ENCODE results near the gene RNF144B.

Gene RNF144B

DNA sequence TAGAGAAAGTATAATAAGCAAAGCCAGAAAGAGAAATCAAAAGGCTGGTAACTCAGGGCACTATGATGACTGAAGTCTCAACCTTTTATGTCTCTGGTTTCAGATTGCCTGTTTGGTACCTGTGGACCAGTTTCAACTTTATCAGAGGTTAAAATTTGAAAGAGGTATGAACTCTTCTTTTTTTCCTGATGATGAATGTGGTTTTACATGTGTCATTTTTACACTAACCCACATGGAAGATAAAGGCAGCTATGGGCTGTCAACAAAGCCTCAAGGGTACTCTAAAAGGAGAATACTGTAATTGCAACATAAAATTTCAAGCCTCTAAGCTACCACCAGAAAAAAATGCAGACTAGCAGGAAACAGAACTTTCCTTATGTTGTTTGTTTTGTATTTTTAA is 52.4 kb downstream of the RNF144B start:
- H2BK5ac ChIP-seq (ENCODE audit: low read depth, low read length, poor library complexity, severe bottlenecking) = no peak overlapping the region
- no peak overlapping the region for H3K23ac ChIP-seq (ENCODE audit: low read length in 2 of 2)
- H3K79me1 ChIP-seq (replicated peaks; ENCODE audit: low read length, poor library complexity, severe bottlenecking) = peaks cover 3% of the 10 kb centered on the region
- no peak overlapping the region for H2BK15ac ChIP-seq (ENCODE audit: low read depth, poor library complexity, severe bottlenecking)
- no peak overlapping the region for H3K27ac ChIP-seq (ENCODE audit: low read length, poor library complexity, severe bottlenecking)
- H2BK120ac ChIP-seq (ENCODE audit: low read depth, low read length) = no peak overlapping the region
- no peak overlapping the region for H4K91ac ChIP-seq (ENCODE audit: low read length)
- no peak overlapping the region for H3K18ac ChIP-seq (ENCODE audit: low read depth in 1 of 2, low read length in 2 of 2)
- no peak overlapping the region for H3K14ac ChIP-seq (ENCODE audit: low read length in 2 of 2)
- H3K27me3 ChIP-seq (ENCODE audit: control insufficient read depth in 1 of 2, insufficient read depth in 1 of 2, low read length in 2 of 2) = no peaks in the 10 kb centered on the region
- no peaks in the 10 kb centered on the region for H3K4me1 ChIP-seq (ENCODE audit: control insufficient read depth, insufficient read depth, low read depth, low read length)
- H2AFZ ChIP-seq (ENCODE audit: low read depth, low read length) = no peak overlapping the region
- H3K4me3 ChIP-seq (ENCODE audit: insufficient read depth in 1 of 2, low read depth in 1 of 2, low read length in 2 of 2) = no peak overlapping the region
- no peaks in the 10 kb centered on the region for H3K9me3 ChIP-seq (ENCODE audit: control insufficient read depth, low read length)
- no peak overlapping the region for H3K4ac ChIP-seq (ENCODE audit: low read depth in 1 of 2, low read length in 2 of 2)
- H3K9ac ChIP-seq (ENCODE audit: low read length) = no peak overlapping the region
- no peak overlapping the region for H2BK12ac ChIP-seq (ENCODE audit: low read length in 2 of 2)
- H4K8ac ChIP-seq (ENCODE audit: low read length) = no peak overlapping the region
- no peak for DNase-seq
- H3K36me3 ChIP-seq (ENCODE audit: control insufficient read depth in 1 of 2, insufficient read depth in 2 of 2, low read depth in 1 of 2, low read length in 2 of 2) = no peaks in the 10 kb centered on the region
- no peak overlapping the region for H2AK5ac ChIP-seq (ENCODE audit: low read length, severe bottlenecking)
- no peak overlapping the region for H3K4me2 ChIP-seq (ENCODE audit: low read length, poor library complexity, severe bottlenecking)

GRCh38 chr6:18441251-18441979 is 54.3 kb downstream of the RNF144B start:
- Histone ChIP-seq H3K18ac (ENCODE audit: low read depth in 1 of 2, low read length in 2 of 2) (no peak overlapping the region), H3K14ac (ENCODE audit: low read length in 2 of 2) (no peak overlapping the region), H3K9ac (ENCODE audit: low read length) (no peak overlapping the region), H4K91ac (ENCODE audit: low read length) (no peak overlapping the region), H3K9me3 (ENCODE audit: control insufficient read depth, low read length) (no peaks in the 10 kb centered on the region), H2AK5ac (ENCODE audit: low read length, severe bottlenecking) (no peak overlapping the region), H4K8ac (ENCODE audit: low read length) (no peak overlapping the region), H3K27me3 (ENCODE audit: control insufficient read depth in 1 of 2, insufficient read depth in 1 of 2, low read length in 2 of 2) (no peaks in the 10 kb centered on the region), H2BK12ac (ENCODE audit: low read length in 2 of 2) (no peak overlapping the region), H2AFZ (ENCODE audit: low read depth, low read length) (no peak overlapping the region), H2BK120ac (ENCODE audit: low read depth, low read length) (no peak overlapping the region), H2BK5ac (ENCODE audit: low read depth, low read length, poor library complexity, severe bottlenecking) (no peak overlapping the region), H3K36me3 (ENCODE audit: control insufficient read depth in 1 of 2, insufficient read depth in 2 of 2, low read depth in 1 of 2, low read length in 2 of 2) (no peaks in the 10 kb centered on the region), H3K27ac (ENCODE audit: low read length, poor library complexity, severe bottlenecking) (no peak overlapping the region), H3K4me1 (ENCODE audit: control insufficient read depth, insufficient read depth, low read depth, low read length) (no peaks in the 10 kb centered on the region), H3K4ac (ENCODE audit: low read depth in 1 of 2, low read length in 2 of 2) (no peak overlapping the region), H3K4me3 (ENCODE audit: insufficient read depth in 1 of 2, low read depth in 1 of 2, low read length in 2 of 2) (no peak overlapping the region), H3K79me1 (replicated peaks; ENCODE audit: low read length, poor library complexity, severe bottlenecking) (peaks cover 3% of the 10 kb centered on the region), H2BK15ac (ENCODE audit: low read depth, poor library complexity, severe bottlenecking) (no peak overlapping the region), H3K23ac (ENCODE audit: low read length in 2 of 2) (no peak overlapping the region), H3K4me2 (ENCODE audit: low read length, poor library complexity, severe bottlenecking) (no peak overlapping the region)
- WGBS = 44% methylated on average over 2 of the region's 3 CpGs
- no peak for DNase-seq

DNA sequence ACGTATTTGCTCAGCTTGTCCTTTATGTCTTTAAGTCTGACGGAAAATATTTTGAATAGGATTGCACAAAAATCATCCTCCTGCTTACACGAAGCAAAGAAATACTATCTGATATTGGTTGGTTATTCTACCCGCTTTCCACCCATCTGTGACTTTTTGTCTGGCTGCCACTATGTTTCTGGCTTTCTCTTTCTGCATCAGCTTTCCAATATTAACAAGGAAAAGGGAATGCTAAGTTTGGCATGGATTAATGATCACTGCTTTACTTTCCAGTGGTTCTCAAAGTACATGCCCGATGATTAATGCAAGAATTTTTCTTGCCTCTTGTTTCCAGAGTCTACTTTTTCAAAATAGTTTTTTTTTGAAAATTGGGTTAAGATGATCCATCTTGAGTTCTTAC is 57.0 kb downstream of the RNF144B start:
- Histone ChIP-seq H3K27ac (ENCODE audit: low read length, poor library complexity, severe bottlenecking) (no peak overlapping the region), H4K91ac (ENCODE audit: low read length) (no peak overlapping the region), H3K18ac (ENCODE audit: low read depth in 1 of 2, low read length in 2 of 2) (no peak overlapping the region), H2BK12ac (ENCODE audit: low read length in 2 of 2) (no peak overlapping the region), H3K23ac (ENCODE audit: low read length in 2 of 2) (no peak overlapping the region), H3K4me1 (ENCODE audit: control insufficient read depth, insufficient read depth, low read depth, low read length) (no peaks in the 10 kb centered on the region), H2BK15ac (ENCODE audit: low read depth, poor library complexity, severe bottlenecking) (no peak overlapping the region), H3K36me3 (ENCODE audit: control insufficient read depth in 1 of 2, insufficient read depth in 2 of 2, low read depth in 1 of 2, low read length in 2 of 2) (no peaks in the 10 kb centered on the region), H3K9me3 (ENCODE audit: control insufficient read depth, low read length) (no peaks in the 10 kb centered on the region), H3K4me2 (ENCODE audit: low read length, poor library complexity, severe bottlenecking) (no peak overlapping the region), H2BK120ac (ENCODE audit: low read depth, low read length) (no peak overlapping the region), H4K8ac (ENCODE audit: low read length) (no peak overlapping the region), H3K79me1 (replicated peaks; ENCODE audit: low read length, poor library complexity, severe bottlenecking) (peaks cover 3% of the 10 kb centered on the region), H2AK5ac (ENCODE audit: low read length, severe bottlenecking) (no peak overlapping the region), H2BK5ac (ENCODE audit: low read depth, low read length, poor library complexity, severe bottlenecking) (no peak overlapping the region), H3K14ac (ENCODE audit: low read length in 2 of 2) (no peak overlapping the region), H2AFZ (ENCODE audit: low read depth, low read length) (no peak overlapping the region), H3K4me3 (ENCODE audit: insufficient read depth in 1 of 2, low read depth in 1 of 2, low read length in 2 of 2) (peak overlapping the region in 1 of 2 experiments; percentile 72), H3K27me3 (ENCODE audit: control insufficient read depth in 1 of 2, insufficient read depth in 1 of 2, low read length in 2 of 2) (no peaks in the 10 kb centered on the region), H3K4ac (ENCODE audit: low read depth in 1 of 2, low read length in 2 of 2) (no peak overlapping the region), H3K9ac (ENCODE audit: low read length) (peak overlapping the region; percentile 73)
- WGBS = 81% methylated on average over 5 of the region's 5 CpGs
- no peak for DNase-seq

- Histone ChIP-seq H2BK120ac (ENCODE audit: low read depth, low read length) (no peak overlapping the region), H2BK5ac (ENCODE audit: low read depth, low read length, poor library complexity, severe bottlenecking) (no peak overlapping the region), H3K18ac (ENCODE audit: low read depth in 1 of 2, low read length in 2 of 2) (no peak overlapping the region), H3K4ac (ENCODE audit: low read depth in 1 of 2, low read length in 2 of 2) (no peak overlapping the region), H3K4me1 (ENCODE audit: control insufficient read depth, insufficient read depth, low read depth, low read length) (no peaks in the 10 kb centered on the region), H2BK15ac (ENCODE audit: low read depth, poor library complexity, severe bottlenecking) (no peak overlapping the region), H3K36me3 (ENCODE audit: control insufficient read depth in 1 of 2, insufficient read depth in 2 of 2, low read depth in 1 of 2, low read length in 2 of 2) (no peaks in the 10 kb centered on the region), H3K27ac (ENCODE audit: low read length, poor library complexity, severe bottlenecking) (no peak overlapping the region), H3K9me3 (ENCODE audit: control insufficient read depth, low read length) (no peaks in the 10 kb centered on the region), H3K9ac (ENCODE audit: low read length) (no peak overlapping the region), H3K14ac (ENCODE audit: low read length in 2 of 2) (no peak overlapping the region), H3K23ac (ENCODE audit: low read length in 2 of 2) (no peak overlapping the region), H3K27me3 (ENCODE audit: control insufficient read depth in 1 of 2, insufficient read depth in 1 of 2, low read length in 2 of 2) (no peaks in the 10 kb centered on the region), H4K91ac (ENCODE audit: low read length) (no peak overlapping the region), H3K4me3 (ENCODE audit: insufficient read depth in 1 of 2, low read depth in 1 of 2, low read length in 2 of 2) (no peak overlapping the region), H3K79me1 (replicated peaks; ENCODE audit: low read length, poor library complexity, severe bottlenecking) (peaks cover 3% of the 10 kb centered on the region), H4K8ac (ENCODE audit: low read length) (no peak overlapping the region), H3K4me2 (ENCODE audit: low read length, poor library complexity, severe bottlenecking) (no peak overlapping the region), H2AK5ac (ENCODE audit: low read length, severe bottlenecking) (no peak overlapping the region), H2AFZ (ENCODE audit: low read depth, low read length) (no peak overlapping the region), H2BK12ac (ENCODE audit: low read length in 2 of 2) (no peak overlapping the region)
- WGBS = no CpG with 5 or more reads among the region's 1 CpG
- DNase-seq = no peak
Observed at GRCh38 chr6:18445228-18445627, 58.1 kb downstream of the RNF144B start.

Data from mesenchymal stem cell (in vitro differentiated cells and primary cell).